ENCODE measurements around the gene UXS1.

UXS1 gene

GRCh38 chr2:106189325-106189724 lies 4.8 kb downstream of the UXS1 start:
- no peak for DNase-seq (ENCODE audit: low read depth in 2 of 2)

- no peak for DNase-seq (ENCODE audit: low read depth in 2 of 2)
These were observed 6.7 kb downstream of the UXS1 start for GRCh38 chr2:106187273-106187891.

GRCh38 chr2:106185475-106186184 lies 8.5 kb downstream of the UXS1 start:
- no peak for DNase-seq (ENCODE audit: low read depth in 2 of 2)

GRCh38 chr2:106184857-106185256 lies 9.2 kb downstream of the UXS1 start:
- DNase-seq (ENCODE audit: low read depth in 2 of 2): no peak

- DNase-seq (ENCODE audit: low read depth in 2 of 2): no peak
These were observed 9.7 kb downstream of the UXS1 start for GRCh38 chr2:106184394-106184793.

- no peak for DNase-seq (ENCODE audit: low read depth in 2 of 2)
These were observed 10.9 kb downstream of the UXS1 start for GRCh38 chr2:106183101-106183696.

- no peak for DNase-seq (ENCODE audit: low read depth in 2 of 2)
These were observed 13.0 kb downstream of the UXS1 start for GRCh38 chr2:106181064-106181463.

GRCh38 chr2:106180602-106181001 lies 13.5 kb downstream of the UXS1 start:
- no peak for DNase-seq (ENCODE audit: low read depth in 2 of 2)

- DNase-seq (ENCODE audit: low read depth in 2 of 2): no peak
These were observed 15.4 kb downstream of the UXS1 start for GRCh38 chr2:106178716-106179115.

GRCh38 chr2:106177581-106177980 lies 16.5 kb downstream of the UXS1 start:
- DNase-seq (ENCODE audit: low read depth in 2 of 2): no peak

GRCh38 chr2:106176446-106177099 lies 17.5 kb downstream of the UXS1 start:
- no peak for DNase-seq (ENCODE audit: low read depth in 2 of 2)

- no peak for DNase-seq (ENCODE audit: low read depth in 2 of 2)
These were observed 18.8 kb downstream of the UXS1 start for GRCh38 chr2:106175086-106175850.

- DNase-seq (ENCODE audit: low read depth in 2 of 2): no peak
These were observed 20.0 kb downstream of the UXS1 start for GRCh38 chr2:106174056-106174455.

- DNase-seq (ENCODE audit: low read depth in 2 of 2): no peak
These were observed 21.5 kb downstream of the UXS1 start for GRCh38 chr2:106172649-106173048.

- DNase-seq (ENCODE audit: low read depth in 2 of 2): no peak
These were observed 25.4 kb downstream of the UXS1 start for GRCh38 chr2:106168657-106169056.

- DNase-seq (ENCODE audit: low read depth in 2 of 2): no peak
These were observed 27.0 kb downstream of the UXS1 start for GRCh38 chr2:106167067-106167466.

- no peak for DNase-seq (ENCODE audit: low read depth in 2 of 2)
These were observed 28.5 kb downstream of the UXS1 start for GRCh38 chr2:106165561-106165960.

GRCh38 chr2:106165029-106165428 lies 29.1 kb downstream of the UXS1 start:
- DNase-seq (ENCODE audit: low read depth in 2 of 2): no peak

GRCh38 chr2:106163948-106164545 lies 30.1 kb downstream of the UXS1 start:
- DNase-seq (ENCODE audit: low read depth in 2 of 2): no peak

- no peak for DNase-seq (ENCODE audit: low read depth in 2 of 2)
These were observed 31.9 kb downstream of the UXS1 start for GRCh38 chr2:106161938-106162820.

GRCh38 chr2:106161341-106161740 lies 32.8 kb downstream of the UXS1 start:
- no peak for DNase-seq (ENCODE audit: low read depth in 2 of 2)

All from stimulated activated CD4-positive, alpha-beta T cell treated with anti-CD3 and anti-CD28 coated beads, Interleukin-1b, Interleukin-23, amount 100 ng/mL, for 1 hour (primary cell).